Measurements from ENCODE around the gene TAF4B. TPM values are rescaled to one million over a fixed set of nuclear protein-coding genes. Genes with fewer than 3 reads are reported as not detected.

Gene TAF4B
- total RNA-seq, 1 donor = 5.1 TPM

DNA sequence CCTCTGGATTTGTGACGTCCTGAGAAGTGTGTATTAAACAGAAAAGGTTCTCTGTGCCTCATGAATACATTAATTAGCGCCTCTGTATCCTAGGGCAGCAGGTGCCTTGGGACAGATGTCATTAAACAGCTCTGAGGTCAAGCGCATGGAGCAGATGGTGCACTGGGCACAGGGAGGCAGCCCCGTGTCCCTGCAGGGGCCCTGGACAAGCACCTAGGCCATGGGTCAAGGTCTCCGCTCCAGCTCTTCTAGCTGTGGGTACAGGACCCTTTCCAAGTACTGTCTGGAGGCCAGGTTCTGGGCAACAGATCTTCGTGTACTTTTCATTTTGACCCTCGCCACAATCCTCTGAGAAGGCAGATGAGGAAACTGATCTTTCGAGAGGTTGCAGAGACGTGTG, 195.7 kb downstream of the TAF4B start:
- no peaks in the 10 kb centered on the region for H3K9me3 ChIP-seq (ENCODE audit: low read depth, low read length)
- H3K27ac ChIP-seq (ENCODE audit: low read depth, low read length) = no peak overlapping the region
- H3K4me1 ChIP-seq (ENCODE audit: insufficient read depth, low read length) = peaks cover 3% of the 10 kb centered on the region
- no peak overlapping the region for H2AFZ ChIP-seq (ENCODE audit: low read length)
- H4K20me1 ChIP-seq (ENCODE audit: insufficient read depth, low read length) = no peaks in the 10 kb centered on the region
- no peak for DNase-seq (ENCODE audit: insufficient read length, low spot score, missing footprints)
- no peak overlapping the region for H3K4me3 ChIP-seq (ENCODE audit: insufficient read depth, low read length)
- TF ChIP-seq, protein P1, sequence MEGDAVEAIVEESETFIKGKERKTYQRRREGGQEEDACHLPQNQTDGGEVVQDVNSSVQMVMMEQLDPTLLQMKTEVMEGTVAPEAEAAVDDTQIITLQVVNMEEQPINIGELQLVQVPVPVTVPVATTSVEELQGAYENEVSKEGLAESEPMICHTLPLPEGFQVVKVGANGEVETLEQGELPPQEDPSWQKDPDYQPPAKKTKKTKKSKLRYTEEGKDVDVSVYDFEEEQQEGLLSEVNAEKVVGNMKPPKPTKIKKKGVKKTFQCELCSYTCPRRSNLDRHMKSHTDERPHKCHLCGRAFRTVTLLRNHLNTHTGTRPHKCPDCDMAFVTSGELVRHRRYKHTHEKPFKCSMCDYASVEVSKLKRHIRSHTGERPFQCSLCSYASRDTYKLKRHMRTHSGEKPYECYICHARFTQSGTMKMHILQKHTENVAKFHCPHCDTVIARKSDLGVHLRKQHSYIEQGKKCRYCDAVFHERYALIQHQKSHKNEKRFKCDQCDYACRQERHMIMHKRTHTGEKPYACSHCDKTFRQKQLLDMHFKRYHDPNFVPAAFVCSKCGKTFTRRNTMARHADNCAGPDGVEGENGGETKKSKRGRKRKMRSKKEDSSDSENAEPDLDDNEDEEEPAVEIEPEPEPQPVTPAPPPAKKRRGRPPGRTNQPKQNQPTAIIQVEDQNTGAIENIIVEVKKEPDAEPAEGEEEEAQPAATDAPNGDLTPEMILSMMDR (IDR thresholded peaks at IDR 0.05; ENCODE audit: extremely low read depth, low read depth, low read length) = no peak
- no peak overlapping the region for H3K4me2 ChIP-seq (ENCODE audit: insufficient read depth, low read length)
- H3K27me3 ChIP-seq (ENCODE audit: insufficient read depth, low read length) = no peaks in the 10 kb centered on the region
- no peaks in the 10 kb centered on the region for H3K79me2 ChIP-seq (ENCODE audit: insufficient read depth, low read length)
- H3K36me3 ChIP-seq (ENCODE audit: insufficient read depth, low read length) = no peaks in the 10 kb centered on the region

DNA sequence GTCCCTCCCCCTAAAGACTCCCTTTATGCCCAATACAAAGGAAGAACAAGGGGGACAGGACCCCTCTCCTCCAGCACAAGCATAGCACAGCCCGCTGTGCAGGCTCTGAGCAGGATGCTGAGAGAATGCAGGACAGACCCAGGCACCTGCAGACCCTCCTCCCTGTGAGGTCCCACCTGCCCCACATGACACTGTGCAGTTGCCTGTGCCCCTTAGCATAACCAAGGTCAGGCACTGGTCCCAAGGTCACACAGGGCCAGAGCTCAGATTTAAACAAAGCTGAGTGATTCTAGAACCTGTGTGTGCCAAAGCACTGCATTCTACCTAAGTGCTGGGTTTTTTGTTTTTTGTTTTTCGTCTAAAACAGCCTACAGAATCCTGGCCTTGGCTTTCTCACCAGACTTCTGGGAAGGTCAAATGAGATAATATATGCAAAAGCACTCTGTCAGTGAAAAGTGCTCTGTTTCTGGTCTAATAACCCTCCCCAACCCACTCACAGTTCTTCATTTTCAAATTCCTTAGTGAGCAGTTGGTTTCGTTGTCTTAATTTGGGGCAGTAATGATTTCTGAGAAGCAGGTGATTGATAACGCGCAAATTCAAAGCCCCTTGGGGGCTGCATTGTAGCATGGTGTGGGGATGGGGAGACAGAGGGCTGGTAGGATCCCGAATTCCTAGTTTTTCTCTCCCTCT, 196.4 kb downstream of the TAF4B start:
- Histone ChIP-seq H3K36me3 (ENCODE audit: insufficient read depth, low read length) (no peaks in the 10 kb centered on the region), H2AFZ (ENCODE audit: low read length) (no peak overlapping the region), H3K4me3 (ENCODE audit: insufficient read depth, low read length) (no peak overlapping the region), H3K4me1 (ENCODE audit: insufficient read depth, low read length) (peaks cover 3% of the 10 kb centered on the region), H3K79me2 (ENCODE audit: insufficient read depth, low read length) (no peaks in the 10 kb centered on the region), H3K27ac (ENCODE audit: low read depth, low read length) (no peak overlapping the region), H4K20me1 (ENCODE audit: insufficient read depth, low read length) (no peaks in the 10 kb centered on the region), H3K4me2 (ENCODE audit: insufficient read depth, low read length) (no peak overlapping the region), H3K9me3 (ENCODE audit: low read depth, low read length) (no peaks in the 10 kb centered on the region), H3K27me3 (ENCODE audit: insufficient read depth, low read length) (no peaks in the 10 kb centered on the region)
- DNase-seq (ENCODE audit: insufficient read length, low spot score, missing footprints) = no peak
- TF ChIP-seq, protein P1 (IDR thresholded peaks at IDR 0.05; ENCODE audit: extremely low read depth, low read depth, low read length) = no peak

DNA sequence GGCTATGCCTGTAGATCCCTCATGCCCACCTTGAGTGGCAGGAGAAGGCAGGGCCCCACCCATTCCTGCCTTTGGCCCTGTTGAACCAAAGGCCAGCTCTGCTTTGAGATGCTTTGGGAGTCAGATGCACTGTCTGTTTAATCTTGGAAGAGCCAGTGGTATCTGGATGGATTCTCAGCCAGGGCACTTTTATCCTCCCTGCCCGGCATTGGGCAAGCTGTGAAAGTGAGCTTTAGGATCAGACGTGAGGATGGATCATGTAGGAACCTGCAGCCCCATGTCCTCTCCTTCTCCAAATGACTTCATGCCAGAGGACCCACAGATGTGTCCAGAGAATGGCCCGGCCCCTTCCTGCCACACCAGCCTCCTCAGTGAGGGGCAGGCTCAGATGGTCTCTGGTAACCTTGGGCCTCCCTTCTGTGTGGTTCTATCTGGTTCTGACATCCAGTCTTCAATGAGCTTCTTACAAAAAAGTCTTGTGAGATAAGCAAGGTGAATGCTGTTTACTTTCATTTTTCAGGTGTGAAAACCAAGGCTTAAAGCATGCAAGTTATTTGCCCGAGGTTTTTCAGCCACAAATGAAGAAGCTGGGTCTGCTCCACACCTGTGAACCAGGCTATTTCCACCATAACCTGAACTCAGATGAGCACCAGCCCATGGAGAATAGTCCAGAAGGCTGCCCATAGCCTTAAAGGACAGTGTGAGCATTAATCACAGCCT, 198.3 kb downstream of the TAF4B start:
- no peak overlapping the region for H3K27ac ChIP-seq (ENCODE audit: low read depth, low read length)
- TF ChIP-seq, protein P1 (IDR thresholded peaks at IDR 0.05; ENCODE audit: extremely low read depth, low read depth, low read length) = no peak
- peaks cover 6% of the 10 kb centered on the region for H3K4me1 ChIP-seq (ENCODE audit: insufficient read depth, low read length)
- H2AFZ ChIP-seq (ENCODE audit: low read length) = no peak overlapping the region
- no peak overlapping the region for H3K4me3 ChIP-seq (ENCODE audit: insufficient read depth, low read length)
- H4K20me1 ChIP-seq (ENCODE audit: insufficient read depth, low read length) = no peaks in the 10 kb centered on the region
- no peaks in the 10 kb centered on the region for H3K9me3 ChIP-seq (ENCODE audit: low read depth, low read length)
- H3K79me2 ChIP-seq (ENCODE audit: insufficient read depth, low read length) = no peaks in the 10 kb centered on the region
- no peaks in the 10 kb centered on the region for H3K27me3 ChIP-seq (ENCODE audit: insufficient read depth, low read length)
- no peak for DNase-seq (ENCODE audit: insufficient read length, low spot score, missing footprints)
- no peak overlapping the region for H3K4me2 ChIP-seq (ENCODE audit: insufficient read depth, low read length)
- no peaks in the 10 kb centered on the region for H3K36me3 ChIP-seq (ENCODE audit: insufficient read depth, low read length)

DNA sequence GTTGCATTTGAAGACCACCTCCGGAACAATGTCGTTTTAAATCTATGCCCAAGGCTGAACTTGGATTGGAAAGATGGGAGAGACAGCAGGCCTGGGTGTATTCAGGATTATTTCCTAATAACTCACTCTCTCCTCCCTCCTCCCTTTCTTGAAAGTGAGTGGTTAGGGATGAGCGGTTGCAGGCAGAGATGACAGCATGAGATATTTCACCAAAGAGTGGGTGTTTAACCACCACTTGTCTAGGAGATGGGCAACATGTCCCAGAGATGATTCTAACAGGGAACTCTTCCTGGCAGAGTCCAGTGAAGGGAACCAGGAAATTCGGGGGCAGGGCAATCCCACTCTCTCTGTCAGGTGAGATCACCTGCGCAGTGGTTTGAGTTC, 198.9 kb downstream of the TAF4B start:
- H3K9me3 ChIP-seq (ENCODE audit: low read depth, low read length) = no peaks in the 10 kb centered on the region
- H3K4me1 ChIP-seq (ENCODE audit: insufficient read depth, low read length) = peaks cover 11% of the 10 kb centered on the region
- no peak overlapping the region for H3K27ac ChIP-seq (ENCODE audit: low read depth, low read length)
- H3K4me2 ChIP-seq (ENCODE audit: insufficient read depth, low read length) = no peak overlapping the region
- TF ChIP-seq, protein P1 (IDR thresholded peaks at IDR 0.05; ENCODE audit: extremely low read depth, low read depth, low read length) = no peak
- H3K27me3 ChIP-seq (ENCODE audit: insufficient read depth, low read length) = no peaks in the 10 kb centered on the region
- no peak for DNase-seq (ENCODE audit: insufficient read length, low spot score, missing footprints)
- no peaks in the 10 kb centered on the region for H3K36me3 ChIP-seq (ENCODE audit: insufficient read depth, low read length)
- no peaks in the 10 kb centered on the region for H3K79me2 ChIP-seq (ENCODE audit: insufficient read depth, low read length)
- H3K4me3 ChIP-seq (ENCODE audit: insufficient read depth, low read length) = no peak overlapping the region
- no peak overlapping the region for H2AFZ ChIP-seq (ENCODE audit: low read length)
- no peaks in the 10 kb centered on the region for H4K20me1 ChIP-seq (ENCODE audit: insufficient read depth, low read length)

Measured in osteoblast (primary cell).